H9 (cell line): ENCODE results near the gene RARS2. TPM values are rescaled to one million over a fixed set of nuclear protein-coding genes. Genes with fewer than 3 reads are reported as not detected.

Source experiments
- DNase-seq: peaks from one replicate; pipeline ENCODE4 v3.0.0-alpha.2; 2017
- H2AFZ ChIP-seq: one replicate; pipeline ENCODE4 v1.6.1; 2013; ENCODE audit warnings: mild to moderate bottlenecking, low read length, control low read depth, moderate library complexity
- H2AK5ac ChIP-seq: 2 replicates; pipeline ENCODE4 v1.6.1; 2013; ENCODE audit warnings: low read length, control low read depth, mixed read lengths; ENCODE audit not compliant: insufficient read length
- H2BK120ac ChIP-seq: one replicate; pipeline ENCODE4 v1.6.1; 2013; ENCODE audit warnings: low read depth, mild to moderate bottlenecking, low read length, control low read depth, inconsistent platforms; ENCODE audit not compliant: poor library complexity, severe bottlenecking
- H2BK12ac ChIP-seq: 2 replicates; pipeline ENCODE4 v1.6.1; 2013; ENCODE audit warnings: low read length, control low read depth, mixed read lengths, low read depth; ENCODE audit not compliant: insufficient read length
- H2BK15ac ChIP-seq: 2 replicates; pipeline ENCODE4 v1.6.1; 2013; ENCODE audit warnings: low read depth, low read length, control low read depth
- H2BK20ac ChIP-seq: one replicate; pipeline ENCODE4 v1.6.1; 2013; ENCODE audit warnings: low read depth, mild to moderate bottlenecking, low read length, control low read depth, inconsistent platforms; ENCODE audit not compliant: poor library complexity, severe bottlenecking
- H2BK5ac ChIP-seq: 2 replicates; pipeline ENCODE4 v1.6.1; 2013; ENCODE audit warnings: low read length, control low read depth, mixed read lengths; ENCODE audit not compliant: insufficient read length
- H3K14ac ChIP-seq: 2 replicates; pipeline ENCODE4 v1.6.1; 2013; ENCODE audit warnings: low read length, control low read depth; ENCODE audit not compliant: insufficient read depth
- H3K18ac ChIP-seq: 2 replicates; pipeline ENCODE4 v1.6.1; 2013; ENCODE audit warnings: low read depth, mild to moderate bottlenecking, mixed read lengths, low read length, control low read depth; ENCODE audit not compliant: insufficient read length
- H3K23ac ChIP-seq: 2 replicates; pipeline ENCODE4 v1.6.1; 2013; ENCODE audit warnings: low read length, control low read depth, mixed read lengths, low read depth; ENCODE audit not compliant: insufficient read length
- H3K23me2 ChIP-seq: 2 replicates; pipeline ENCODE4 v1.6.1; 2013; ENCODE audit warnings: low read depth, mild to moderate bottlenecking, mixed read lengths, low read length, control low read depth; ENCODE audit not compliant: insufficient read length, poor library complexity, severe bottlenecking
- H3K27ac ChIP-seq: 2 replicates; pipeline ENCODE4 v1.5.1; 2013; ENCODE audit warnings: low read length, control low read depth, mixed read lengths, low read depth; ENCODE audit not compliant: insufficient read length
- H3K27me3 ChIP-seq: 2 replicates; pipeline ENCODE4 v1.6.1; 2013; ENCODE audit warnings: low read length, control low read depth, inconsistent platforms; ENCODE audit not compliant: insufficient read depth
- H3K4ac ChIP-seq: 2 replicates; pipeline ENCODE4 v1.6.1; 2013; ENCODE audit warnings: low read depth, mild to moderate bottlenecking, control low read depth, inconsistent platforms, low read length, moderate library complexity
- H3K4me1 ChIP-seq: 2 replicates; pipeline ENCODE4 v1.6.1; 2013; ENCODE audit warnings: low read length, control low read depth, inconsistent platforms; ENCODE audit not compliant: insufficient read depth
- H3K4me2 ChIP-seq: 2 replicates; pipeline ENCODE4 v1.6.1; 2013; ENCODE audit warnings: low read length, control low read depth, mixed read lengths; ENCODE audit not compliant: insufficient read length, insufficient read depth
- H3K56ac ChIP-seq: 2 replicates; pipeline ENCODE4 v1.6.1; 2013; ENCODE audit warnings: low read depth, mild to moderate bottlenecking, mixed read lengths, low read length, control low read depth; ENCODE audit not compliant: insufficient read length
- H3K79me1 ChIP-seq: 2 replicates; pipeline ENCODE4 v1.6.1; 2013; ENCODE audit warnings: low read depth, mild to moderate bottlenecking, moderate library complexity, low read length, control low read depth, inconsistent platforms; ENCODE audit not compliant: insufficient read depth, poor library complexity, severe bottlenecking
- H3K79me2 ChIP-seq: 2 replicates; pipeline ENCODE4 v1.6.1; 2013; ENCODE audit warnings: low read length, control low read depth, inconsistent platforms; ENCODE audit not compliant: insufficient read depth
- H3K9ac ChIP-seq: 2 replicates; pipeline ENCODE4 v1.6.1; 2013; ENCODE audit warnings: low read length, control low read depth, mixed read lengths; ENCODE audit not compliant: insufficient read length; ENCODE audit errors: extremely low read depth
- H3K9me3 ChIP-seq: one replicate; pipeline ENCODE4 v1.6.1; 2013; ENCODE audit warnings: low read depth, low read length, inconsistent platforms; ENCODE audit not compliant: control insufficient read depth
- H3T11ph ChIP-seq: one replicate; pipeline ENCODE4 v1.6.1; 2013; ENCODE audit warnings: mild to moderate bottlenecking, low read length, control low read depth, inconsistent platforms
- H4K20me1 ChIP-seq: one replicate; pipeline ENCODE4 v1.6.1; 2013; ENCODE audit not compliant: control insufficient read depth, insufficient read length, insufficient read depth
- H4K5ac ChIP-seq: 2 replicates; pipeline ENCODE4 v1.6.1; 2013; ENCODE audit warnings: low read depth, mild to moderate bottlenecking, mixed read lengths, low read length, control low read depth; ENCODE audit not compliant: insufficient read length
- H4K8ac ChIP-seq: replicated peaks from 2 replicates; pipeline ENCODE4 v1.6.1; 2013; ENCODE audit warnings: low read length, control low read depth, mixed read lengths, low read depth; ENCODE audit not compliant: insufficient read length
- H4K91ac ChIP-seq: 2 replicates; pipeline ENCODE4 v1.6.1; 2013; ENCODE audit warnings: low read depth, mild to moderate bottlenecking, moderate library complexity, mixed read lengths, low read length, control low read depth; ENCODE audit not compliant: insufficient read length
- H3K27ac Mint-ChIP-seq, 3 experiments: 2 replicates in 2 of 3; 3 replicates in 1 of 3; pipeline ENCODE4 v1.8.0; 2020 to 2021; ENCODE audit warnings: mixed read lengths in 3 of 3, mild to moderate bottlenecking in 1 of 3, moderate library complexity in 1 of 3
- H3K27me3 Mint-ChIP-seq: 2 replicates; pipeline ENCODE4 v1.8.0; 2021; ENCODE audit warnings: low read depth, mild to moderate bottlenecking, moderate library complexity, mixed read lengths
- H3K36me3 Mint-ChIP-seq, 3 experiments: 2 replicates in 2 of 3; 3 replicates in 1 of 3; pipeline ENCODE4 v1.8.0; 2020 to 2021; ENCODE audit warnings: low read depth in 3 of 3, mixed read lengths in 3 of 3; ENCODE audit not compliant: insufficient read depth in 1 of 3
- H3K4me1 Mint-ChIP-seq, 2 experiments: 2 replicates each; pipeline ENCODE4 v1.8.0; 2020; ENCODE audit warnings: mixed read lengths in 2 of 2
- H3K4me3 Mint-ChIP-seq, 2 experiments: 2 replicates in 1 of 2; 3 replicates in 1 of 2; pipeline ENCODE4 v1.8.0; 2020 to 2021; ENCODE audit warnings: mild to moderate bottlenecking in 2 of 2, mixed read lengths in 2 of 2, moderate library complexity in 1 of 2
- H3K9me3 Mint-ChIP-seq, 2 experiments: 2 replicates in 1 of 2; 3 replicates in 1 of 2; pipeline ENCODE4 v1.8.0; 2020; ENCODE audit warnings: mild to moderate bottlenecking in 2 of 2, mixed read lengths in 2 of 2, moderate library complexity in 1 of 2
- CTCF ChIP-seq: fragments of 200-600 bp; sonication (generic); conservative IDR thresholded peaks from 3 replicates; pipeline ENCODE4 v1.8.0; 2021; ENCODE audit warnings: antibody characterized with exemption, mild to moderate bottlenecking
- WGBS: extraction: QIAGEN DNeasy Blood & Tissue Kit; methylation state at CpG from one replicate; pipeline ENCODE4 v1.1.7; 2013; ENCODE audit warnings: missing lambda C conversion rate, low lambda C conversion rate, mixed read lengths; ENCODE audit not compliant: insufficient read length; ENCODE audit errors: extremely low coverage; 5-methylcytosine and 5-hydroxymethylcytosine counted together
- total RNA-seq: library from RNA; stranded (reverse); gene quantifications from 2 replicates; pipeline ENCODE4 v1.2.1, GENCODE V29; 2021

The RARS2 gene
- total RNA-seq, 1 experiment from 2014 or later = 45.1 TPM

- Mint-ChIP-seq H3K4me1 (peaks cover 6% of the 10 kb centered on the region in 2 experiments; a peak in 3 of 4 replicates), H3K36me3 (peaks cover 24 to 51% (median 49%) of the 10 kb centered on the region in 3 experiments)
Measured at GRCh38 chr6:87618531-87618930, 28.7 kb upstream of the RARS2 start.

More at GRCh38 chr6:87618531-87618930, 28.7 kb upstream of the RARS2 start:
- H3K9ac ChIP-seq = no peak overlapping the region
- H3K23ac ChIP-seq = no peak overlapping the region
- no peaks in the 10 kb centered on the region for H3K9me3 ChIP-seq
- H4K20me1 ChIP-seq = no peaks in the 10 kb centered on the region
- no peak overlapping the region for H2AFZ ChIP-seq
- no peak overlapping the region for H2BK20ac ChIP-seq
- H3K14ac ChIP-seq = no peak overlapping the region
- H3K4ac ChIP-seq = no peak overlapping the region
- no peak overlapping the region for H4K5ac ChIP-seq
- no peak overlapping the region for H3K18ac ChIP-seq
- no peak overlapping the region for H4K8ac ChIP-seq
- H3K27me3 Mint-ChIP-seq = no peaks in the 10 kb centered on the region
- no peaks in the 10 kb centered on the region for H3K79me2 ChIP-seq
- no peaks in the 10 kb centered on the region for H3K79me1 ChIP-seq
- H3K27ac ChIP-seq = no peak overlapping the region
- H2BK12ac ChIP-seq = no peak overlapping the region
- no peak overlapping the region for H2BK5ac ChIP-seq
- no peaks in the 10 kb centered on the region for H3K4me1 ChIP-seq
- no peak overlapping the region for H3T11ph ChIP-seq
- no peak for DNase-seq
- no peak overlapping the region for H2BK120ac ChIP-seq
- H3K4me3 Mint-ChIP-seq = no peak overlapping the region
- H3K27ac Mint-ChIP-seq = peak overlapping the region in 1 of 3 experiments; percentile 14; a peak in 1 of 7 replicates
- no peak overlapping the region for H3K56ac ChIP-seq
- no peak for TF ChIP-seq CTCF
- H3K4me2 ChIP-seq = no peak overlapping the region
- H3K9me3 Mint-ChIP-seq = no peaks in the 10 kb centered on the region
- WGBS = no CpG with 5 or more reads among the region's 3 CpGs
- no peak overlapping the region for H2BK15ac ChIP-seq
- no peaks in the 10 kb centered on the region for H3K27me3 ChIP-seq
- no peak overlapping the region for H4K91ac ChIP-seq
- H2AK5ac ChIP-seq = no peak overlapping the region
- no peaks in the 10 kb centered on the region for H3K23me2 ChIP-seq
